ENCODE data around the gene GPA33.

Gene GPA33, protein sequence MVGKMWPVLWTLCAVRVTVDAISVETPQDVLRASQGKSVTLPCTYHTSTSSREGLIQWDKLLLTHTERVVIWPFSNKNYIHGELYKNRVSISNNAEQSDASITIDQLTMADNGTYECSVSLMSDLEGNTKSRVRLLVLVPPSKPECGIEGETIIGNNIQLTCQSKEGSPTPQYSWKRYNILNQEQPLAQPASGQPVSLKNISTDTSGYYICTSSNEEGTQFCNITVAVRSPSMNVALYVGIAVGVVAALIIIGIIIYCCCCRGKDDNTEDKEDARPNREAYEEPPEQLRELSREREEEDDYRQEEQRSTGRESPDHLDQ

DNA sequence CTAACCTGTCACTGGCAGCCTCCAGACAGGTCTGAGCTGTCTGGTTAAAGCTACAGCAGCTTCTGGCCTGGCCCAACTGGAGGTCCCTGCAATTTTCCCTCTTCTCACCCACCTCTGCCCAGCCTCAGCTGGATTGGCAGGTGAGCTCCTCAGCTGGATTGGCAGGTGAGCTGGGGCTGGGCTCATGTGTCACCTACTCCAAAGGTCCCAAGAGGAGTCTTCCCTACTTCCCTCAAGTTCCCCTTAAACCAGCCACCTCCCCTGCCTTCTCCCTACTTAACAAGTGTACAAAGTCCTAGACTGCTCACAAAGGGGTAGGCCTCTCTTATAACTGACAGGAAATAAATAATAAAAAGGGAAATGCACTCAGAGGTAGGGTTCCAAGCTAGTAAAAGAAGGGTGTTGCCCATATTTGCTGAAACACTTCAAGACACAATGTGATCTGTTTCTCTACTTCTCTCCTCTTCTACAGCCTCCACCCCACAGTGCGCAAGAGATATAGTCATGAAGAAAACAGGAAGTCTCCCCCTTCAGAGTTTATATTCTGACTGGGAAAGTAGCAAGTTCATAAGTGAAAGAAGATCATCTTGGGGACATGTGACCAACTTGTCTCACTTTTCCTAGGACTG, at the start of gene GPA33:
Gene GPA33 (minus strand): TSS at position 64 of the 629 bp plus-strand sequence. CDS start 90 bp downstream, outside the sequence.
- TF ChIP-seq, protein P1, sequence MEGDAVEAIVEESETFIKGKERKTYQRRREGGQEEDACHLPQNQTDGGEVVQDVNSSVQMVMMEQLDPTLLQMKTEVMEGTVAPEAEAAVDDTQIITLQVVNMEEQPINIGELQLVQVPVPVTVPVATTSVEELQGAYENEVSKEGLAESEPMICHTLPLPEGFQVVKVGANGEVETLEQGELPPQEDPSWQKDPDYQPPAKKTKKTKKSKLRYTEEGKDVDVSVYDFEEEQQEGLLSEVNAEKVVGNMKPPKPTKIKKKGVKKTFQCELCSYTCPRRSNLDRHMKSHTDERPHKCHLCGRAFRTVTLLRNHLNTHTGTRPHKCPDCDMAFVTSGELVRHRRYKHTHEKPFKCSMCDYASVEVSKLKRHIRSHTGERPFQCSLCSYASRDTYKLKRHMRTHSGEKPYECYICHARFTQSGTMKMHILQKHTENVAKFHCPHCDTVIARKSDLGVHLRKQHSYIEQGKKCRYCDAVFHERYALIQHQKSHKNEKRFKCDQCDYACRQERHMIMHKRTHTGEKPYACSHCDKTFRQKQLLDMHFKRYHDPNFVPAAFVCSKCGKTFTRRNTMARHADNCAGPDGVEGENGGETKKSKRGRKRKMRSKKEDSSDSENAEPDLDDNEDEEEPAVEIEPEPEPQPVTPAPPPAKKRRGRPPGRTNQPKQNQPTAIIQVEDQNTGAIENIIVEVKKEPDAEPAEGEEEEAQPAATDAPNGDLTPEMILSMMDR (IDR thresholded peaks at IDR 0.05; ENCODE audit: low read length) = no peak
- TF ChIP-seq EZH2 (IDR thresholded peaks at IDR 0.05; ENCODE audit: borderline replicate concordance, low read length) = no peak
- no peak within 1 kb of the TSS for H2AFZ ChIP-seq (ENCODE audit: low read length)
- no peak within 1 kb of the TSS for H3K4me2 ChIP-seq (ENCODE audit: low read length)

DNA sequence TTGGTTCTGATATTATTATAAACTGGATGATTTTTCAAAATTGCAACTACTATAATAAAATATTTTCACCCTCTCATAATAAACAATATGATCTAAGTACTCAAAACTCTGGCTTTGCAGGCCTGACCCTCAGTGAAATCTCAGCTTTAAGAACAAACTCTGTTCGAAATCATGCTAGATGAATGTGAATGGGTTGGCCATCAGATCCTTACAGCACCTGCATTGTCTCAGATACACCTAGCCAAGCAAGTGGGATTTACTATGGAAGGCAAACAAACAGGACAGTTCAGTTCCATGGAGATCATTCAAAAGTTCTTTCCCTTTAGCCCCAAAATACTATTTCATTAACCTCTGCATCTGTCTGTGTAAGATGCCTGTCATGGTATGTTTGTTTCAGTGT, 48.5 kb upstream of the GPA33 start:
- no peaks in the 10 kb centered on the region for H3K79me2 ChIP-seq (ENCODE audit: insufficient read depth, low read length)
- H3K27ac ChIP-seq (ENCODE audit: low read depth, low read length, poor library complexity, severe bottlenecking) = no peak overlapping the region
- H3K9ac ChIP-seq (ENCODE audit: low read length) = no peak overlapping the region
- TF ChIP-seq, protein P1 (IDR thresholded peaks at IDR 0.05; ENCODE audit: low read length) = no peak
- TF ChIP-seq EZH2 (IDR thresholded peaks at IDR 0.05; ENCODE audit: borderline replicate concordance, low read length) = no peak
- no peak overlapping the region for H3K4me2 ChIP-seq (ENCODE audit: low read length)
- no peaks in the 10 kb centered on the region for H3K9me2 ChIP-seq (ENCODE audit: low read depth, low read length)
- H3F3A ChIP-seq (ENCODE audit: insufficient read depth, low read length) = no peaks in the 10 kb centered on the region
- no peak overlapping the region for H2AFZ ChIP-seq (ENCODE audit: low read length)
- no peaks in the 10 kb centered on the region for H3K27me3 ChIP-seq (ENCODE audit: insufficient read depth, low read length)
- H3K4me1 ChIP-seq (ENCODE audit: insufficient read depth, low read length, severe bottlenecking) = no peaks in the 10 kb centered on the region
- no peaks in the 10 kb centered on the region for H3K9me3 ChIP-seq (ENCODE audit: low read length)
- H3K36me3 ChIP-seq (ENCODE audit: insufficient read depth, low read length) = no peaks in the 10 kb centered on the region
- no peak overlapping the region for H3K4me3 ChIP-seq (ENCODE audit: low read depth, low read length, poor library complexity, severe bottlenecking)
- no peaks in the 10 kb centered on the region for H4K20me1 ChIP-seq (ENCODE audit: insufficient read depth, low read length)

More for the DNA sequence above, at the start of gene GPA33:
- no peaks in the 10 kb centered on the region for H3K36me3 ChIP-seq (ENCODE audit: insufficient read depth, low read length)
- no peaks in the 10 kb centered on the region for H3K9me3 ChIP-seq (ENCODE audit: low read length)
- 0 out of 2 replicates have a peak, but pooled peaks cover 4% of the 10 kb centered on the region for H3K27me3 ChIP-seq (ENCODE audit: insufficient read depth, low read length)
- no peaks in the 10 kb centered on the region for H3F3A ChIP-seq (ENCODE audit: insufficient read depth, low read length)
- H3K4me3 ChIP-seq (ENCODE audit: low read depth, low read length, poor library complexity, severe bottlenecking) = no peak within 1 kb of the TSS
- no peaks in the 10 kb centered on the region for H3K4me1 ChIP-seq (ENCODE audit: insufficient read depth, low read length, severe bottlenecking)
- H3K9me2 ChIP-seq (ENCODE audit: low read depth, low read length) = no peaks in the 10 kb centered on the region
- no peak within 1 kb of the TSS for H3K27ac ChIP-seq (ENCODE audit: low read depth, low read length, poor library complexity, severe bottlenecking)
- H4K20me1 ChIP-seq (ENCODE audit: insufficient read depth, low read length) = no peaks in the 10 kb centered on the region
- H3K79me2 ChIP-seq (ENCODE audit: insufficient read depth, low read length) = no peaks in the 10 kb centered on the region
- H3K9ac ChIP-seq (ENCODE audit: low read length) = no peak within 1 kb of the TSS

DNA sequence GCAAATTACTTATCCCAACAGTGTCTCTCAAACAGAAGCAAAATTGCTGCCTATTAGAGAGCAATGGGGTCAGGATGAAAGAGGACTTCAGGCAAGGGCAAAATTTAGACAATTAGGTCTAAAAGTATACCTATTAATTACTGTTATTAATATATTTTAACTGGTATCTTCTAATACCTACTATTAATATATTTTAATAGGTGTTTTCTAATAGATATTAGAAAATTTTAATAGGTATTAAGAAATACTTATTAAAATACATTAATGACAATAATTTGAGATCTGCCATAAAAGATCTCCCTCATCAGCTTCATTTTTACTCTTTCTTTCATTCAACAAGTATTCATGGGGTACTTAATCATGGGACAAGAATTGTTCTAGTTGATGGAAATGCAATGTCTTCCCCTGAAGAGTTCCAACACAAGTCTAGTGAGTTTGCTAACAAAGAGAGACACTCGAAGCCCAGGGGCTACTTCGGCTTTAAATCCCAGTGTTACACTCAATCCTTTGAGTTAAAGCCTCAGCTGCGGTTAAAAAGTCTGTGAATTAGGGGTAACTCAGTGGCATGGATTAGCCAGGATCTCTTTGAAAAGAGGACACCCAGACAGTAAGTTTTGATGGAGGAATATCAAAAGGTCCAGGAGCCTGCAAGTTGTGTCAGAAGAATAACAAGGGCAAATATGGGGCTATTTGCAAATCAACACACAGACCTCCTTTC, 47.8 kb upstream of the GPA33 start:
- Histone ChIP-seq H4K20me1 (ENCODE audit: insufficient read depth, low read length) (no peaks in the 10 kb centered on the region), H3K36me3 (ENCODE audit: insufficient read depth, low read length) (no peaks in the 10 kb centered on the region), H3K9ac (ENCODE audit: low read length) (no peak overlapping the region), H3F3A (ENCODE audit: insufficient read depth, low read length) (no peaks in the 10 kb centered on the region), H3K9me2 (ENCODE audit: low read depth, low read length) (no peaks in the 10 kb centered on the region), H3K4me3 (ENCODE audit: low read depth, low read length, poor library complexity, severe bottlenecking) (no peak overlapping the region), H3K79me2 (ENCODE audit: insufficient read depth, low read length) (no peaks in the 10 kb centered on the region), H3K4me1 (ENCODE audit: insufficient read depth, low read length, severe bottlenecking) (no peaks in the 10 kb centered on the region), H3K27ac (ENCODE audit: low read depth, low read length, poor library complexity, severe bottlenecking) (no peak overlapping the region), H3K4me2 (ENCODE audit: low read length) (no peak overlapping the region), H2AFZ (ENCODE audit: low read length) (no peak overlapping the region), H3K27me3 (ENCODE audit: insufficient read depth, low read length) (no peaks in the 10 kb centered on the region), H3K9me3 (ENCODE audit: low read length) (no peaks in the 10 kb centered on the region)
- TF ChIP-seq EZH2 (IDR thresholded peaks at IDR 0.05; ENCODE audit: borderline replicate concordance, low read length) = no peak
- TF ChIP-seq, protein P1 (IDR thresholded peaks at IDR 0.05; ENCODE audit: low read length) = no peak
